Large intestine (tissue), 3 donors: ENCODE data around the gene CEP83. TPM values are rescaled to one million over a fixed set of nuclear protein-coding genes. Genes with fewer than 3 reads are reported as not detected.
"Not testable (repeated sequence)": the region's sequence is repeated elsewhere in the genome, so short reads cannot be mapped to it uniquely, and the experiment has no call there.

Experiments
- DNase-seq, 2 donors: peaks; one replicate each; pipeline versions ENCODE4 v3.0.0 to v3.0.0-alpha.2; 2013
- H3K27ac ChIP-seq: one replicate; pipeline ENCODE4 v1.5.1; 2013; ENCODE audit warnings: low read length
- H3K27me3 ChIP-seq: 2 replicates; pipeline ENCODE4 v1.6.1; 2013; ENCODE audit warnings: low read length; ENCODE audit not compliant: control insufficient read depth, insufficient read depth
- H3K36me3 ChIP-seq: 2 replicates; pipeline ENCODE4 v1.6.1; 2013; ENCODE audit warnings: low read length; ENCODE audit not compliant: control insufficient read depth, insufficient read depth
- H3K4me1 ChIP-seq: one replicate; pipeline ENCODE4 v1.6.1; 2013; ENCODE audit warnings: low read length; ENCODE audit not compliant: control insufficient read depth, insufficient read depth
- H3K4me3 ChIP-seq: one replicate; pipeline ENCODE4 v1.5.1; 2013; ENCODE audit warnings: low read length
- H3K9me3 ChIP-seq: one replicate; pipeline ENCODE4 v1.6.1; 2013; ENCODE audit warnings: mild to moderate bottlenecking, low read depth, low read length, moderate library complexity; ENCODE audit not compliant: control insufficient read depth
- WGBS: methylation state at CpG from one replicate; pipeline ENCODE4 v1.1.5; 2013; ENCODE audit warnings: low lambda C conversion rate; ENCODE audit not compliant: insufficient coverage; 5-methylcytosine and 5-hydroxymethylcytosine counted together
- polyA plus RNA-seq: library from polyadenylated mRNA; unstranded; fragments of 120-200 nt; gene quantifications from one replicate; pipeline ENCODE4 v1.2.1, GENCODE V29; 2013

CEP83 gene
- polyA plus RNA-seq, 1 donor, result 20.3 TPM

DNA sequence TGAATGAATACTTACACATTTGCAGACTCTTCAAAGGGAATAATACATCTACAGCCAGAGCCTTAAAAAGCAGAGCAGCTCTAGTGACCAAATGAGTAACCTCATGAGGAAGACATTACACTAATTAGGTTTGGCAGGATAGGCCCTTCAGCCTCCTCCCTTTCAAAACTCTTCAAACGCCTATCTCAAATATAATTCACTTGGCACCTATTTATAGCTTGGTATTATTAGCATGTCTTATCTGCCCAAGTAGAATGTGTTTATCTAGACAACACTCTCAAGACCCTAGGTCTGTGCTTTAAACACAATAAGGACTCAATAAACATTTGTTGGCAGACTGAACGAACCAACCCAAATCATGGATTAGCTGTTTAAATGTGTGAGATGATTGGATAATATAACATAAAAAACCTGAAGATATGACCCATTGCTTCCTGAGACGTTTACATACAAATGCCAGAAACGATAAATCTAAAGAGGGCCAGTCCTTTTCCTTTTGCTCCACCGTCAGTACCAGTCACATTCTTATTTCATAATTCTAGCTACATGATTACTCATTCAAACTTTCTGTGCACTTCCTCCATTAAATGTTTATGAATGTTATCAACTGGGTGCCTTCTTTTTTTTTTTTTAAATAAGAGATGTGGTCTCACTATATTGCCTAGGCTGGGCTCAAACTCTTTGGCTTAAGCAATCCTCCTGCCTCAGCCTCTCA is 123.3 kb downstream of the CEP83 start:
- Histone ChIP-seq H3K4me1 (peaks cover 14% of the 10 kb centered on the region), H3K4me3 (no peak overlapping the region), H3K27me3 (no peaks in the 10 kb centered on the region), H3K36me3 (no peaks in the 10 kb centered on the region), H3K27ac (peak overlapping the region; percentile 86), H3K9me3 (peaks cover 2% of the 10 kb centered on the region)
- WGBS, result no CpG with 5 or more reads among the region's 5 CpGs
- DNase-seq, result no peak

DNA sequence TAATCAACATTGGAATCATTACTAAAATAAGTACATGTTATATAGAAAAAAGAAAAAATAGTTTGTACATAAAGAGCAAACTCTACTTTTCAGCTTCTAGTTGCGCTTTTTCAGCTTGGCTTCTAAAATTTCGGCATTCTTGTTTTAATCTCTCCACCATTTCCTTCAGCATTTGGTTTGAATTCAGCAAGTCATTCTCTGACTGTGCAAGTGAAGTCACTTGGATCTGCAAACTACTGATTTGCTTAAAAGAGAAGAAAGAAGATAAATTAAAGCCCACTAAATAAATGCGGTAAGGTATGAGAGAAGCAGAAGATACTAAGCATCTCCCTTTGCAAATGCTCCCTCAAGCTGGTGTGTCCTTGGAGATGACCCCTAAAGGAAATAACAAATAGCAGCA is 126.3 kb downstream of the CEP83 start:
- no peak for DNase-seq
- H3K4me1 ChIP-seq, result peaks cover 6% of the 10 kb centered on the region
- peaks cover 4% of the 10 kb centered on the region for H3K36me3 ChIP-seq
- no peak overlapping the region for H3K4me3 ChIP-seq
- WGBS, result 100% methylated on average over 3 of the region's 3 CpGs
- no peak overlapping the region for H3K27ac ChIP-seq
- H3K27me3 ChIP-seq, result no peaks in the 10 kb centered on the region
- H3K9me3 ChIP-seq, result no peaks in the 10 kb centered on the region

DNA sequence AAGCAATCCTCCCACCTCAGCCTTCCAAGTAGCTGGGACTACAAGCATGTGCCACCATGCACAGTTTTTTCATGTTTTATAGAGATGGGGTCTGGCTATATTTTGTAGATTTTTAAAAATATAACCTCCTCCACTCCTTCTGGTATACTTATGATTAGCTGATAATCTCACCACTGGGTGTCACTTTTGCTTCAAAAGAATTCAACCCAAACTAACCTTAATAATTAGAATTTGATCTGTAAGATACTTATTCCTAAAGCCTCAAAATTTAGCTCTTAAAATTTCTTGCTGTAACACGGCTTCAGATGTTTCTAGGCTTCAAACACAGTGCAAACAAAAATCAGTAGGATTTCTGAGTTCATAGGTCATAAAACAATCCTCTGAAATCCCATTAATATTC is 130.3 kb downstream of the CEP83 start:
- WGBS, result no CpG with 5 or more reads among the region's 1 CpG
- no peaks in the 10 kb centered on the region for H3K9me3 ChIP-seq
- no peak overlapping the region for H3K27ac ChIP-seq
- no peaks in the 10 kb centered on the region for H3K27me3 ChIP-seq
- H3K4me1 ChIP-seq, result no peaks in the 10 kb centered on the region
- DNase-seq, result no peak
- H3K36me3 ChIP-seq, result peaks cover 7% of the 10 kb centered on the region
- H3K4me3 ChIP-seq, result no peak overlapping the region

DNA sequence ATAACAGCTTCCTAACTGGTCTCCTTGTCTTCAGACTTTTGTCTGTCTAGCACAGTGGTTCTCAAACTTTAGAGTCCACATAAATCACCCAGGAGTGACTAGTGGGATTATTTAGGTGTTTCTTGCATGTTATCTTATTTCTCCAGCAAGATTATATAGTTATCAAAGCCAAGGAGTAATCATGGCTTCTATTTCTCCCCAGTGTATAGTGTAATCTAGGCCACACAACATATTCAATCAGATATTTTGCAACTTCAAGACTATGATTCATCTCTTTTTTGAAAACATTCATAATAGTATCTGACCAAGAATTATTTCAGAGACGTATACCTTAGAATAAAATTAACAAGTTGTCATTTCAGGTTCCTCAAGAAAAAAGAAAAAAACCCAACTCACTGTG is 131.9 kb downstream of the CEP83 start:
- Histone ChIP-seq H3K27ac (no peak overlapping the region), H3K9me3 (no peaks in the 10 kb centered on the region), H3K27me3 (no peaks in the 10 kb centered on the region), H3K36me3 (peaks cover 13% of the 10 kb centered on the region), H3K4me3 (no peak overlapping the region), H3K4me1 (no peaks in the 10 kb centered on the region)
- no peak for DNase-seq
- 100% methylated on average over 1 of the region's 1 CpG for WGBS

DNA sequence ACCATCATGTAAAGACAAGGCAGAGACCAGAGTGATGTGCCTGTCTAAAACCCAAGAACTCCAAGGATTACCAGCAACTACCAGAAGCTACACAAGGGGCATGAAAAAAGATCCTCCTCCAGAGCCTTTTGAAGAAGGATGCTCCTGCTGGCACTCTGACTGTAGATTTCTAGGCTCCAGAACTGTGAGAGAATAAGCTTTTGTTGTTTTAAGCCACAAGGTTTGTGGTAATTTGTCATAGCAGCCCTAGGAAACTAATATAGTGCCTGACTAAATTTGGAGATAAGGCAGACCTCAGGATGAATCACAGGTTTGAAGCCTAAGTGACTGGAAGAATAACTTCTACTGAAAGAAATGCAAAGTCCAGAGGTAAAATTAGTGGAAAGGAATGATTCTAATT is 132.9 kb downstream of the CEP83 start:
- Histone ChIP-seq H3K9me3 (no peaks in the 10 kb centered on the region), H3K27me3 (no peaks in the 10 kb centered on the region), H3K4me1 (no peaks in the 10 kb centered on the region), H3K4me3 (no peak overlapping the region), H3K36me3 (peaks cover 24% of the 10 kb centered on the region), H3K27ac (no peak overlapping the region)
- no peak for DNase-seq

DNA sequence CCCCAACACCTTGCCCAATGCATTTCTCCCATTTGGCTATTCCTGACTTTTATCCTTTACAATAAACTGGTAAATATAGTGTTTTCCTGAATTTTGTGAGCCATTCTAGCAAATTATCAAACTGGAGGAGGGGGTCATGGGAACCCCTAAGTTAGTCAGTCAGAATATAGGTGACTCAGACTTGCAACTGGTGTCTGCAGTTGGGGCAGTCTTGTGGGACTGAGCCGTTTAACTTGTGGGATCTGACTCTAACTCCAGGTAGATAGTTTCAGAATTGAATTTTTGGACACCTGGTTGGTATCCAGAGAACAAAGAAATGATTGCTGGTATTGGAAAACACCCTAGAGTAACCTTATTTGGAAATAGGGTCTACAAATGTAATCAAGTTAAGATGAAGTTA is 133.4 kb downstream of the CEP83 start:
- Histone ChIP-seq H3K36me3 (peaks cover 29% of the 10 kb centered on the region), H3K9me3 (peaks cover 4% of the 10 kb centered on the region), H3K4me3 (no peak overlapping the region), H3K27ac (no peak overlapping the region), H3K27me3 (no peaks in the 10 kb centered on the region), H3K4me1 (no peaks in the 10 kb centered on the region)
- DNase-seq, result no peak
- no CpG with 5 or more reads among the region's 1 CpG for WGBS

DNA sequence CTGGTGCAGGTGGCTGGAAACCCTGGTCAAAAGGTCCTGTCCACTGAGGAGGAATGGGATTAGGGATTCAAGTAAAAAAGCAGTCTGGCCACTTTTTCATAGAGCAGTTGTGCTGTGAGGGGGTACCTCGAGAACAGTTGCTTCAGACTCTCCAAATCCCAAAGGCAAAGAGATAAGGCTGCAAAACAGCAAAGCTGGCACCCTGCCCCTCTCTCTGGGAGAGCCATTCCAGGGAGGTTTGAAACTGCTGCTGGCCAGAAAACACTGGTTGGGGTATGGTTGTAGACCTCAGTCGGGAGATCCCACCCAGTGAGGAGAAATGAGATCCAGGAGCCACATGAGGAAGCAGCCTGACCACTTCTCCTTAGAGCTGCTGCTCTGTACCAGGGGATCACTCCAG is 137.3 kb downstream of the CEP83 start:
- Histone ChIP-seq H3K4me1 (no peaks in the 10 kb centered on the region), H3K27ac (no peak overlapping the region), H3K9me3 (peaks cover 17% of the 10 kb centered on the region), H3K36me3 (peaks cover 26% of the 10 kb centered on the region), H3K4me3 (no peak overlapping the region), H3K27me3 (no peaks in the 10 kb centered on the region)
- no peak for DNase-seq
- WGBS, result no CpG with 5 or more reads among the region's 2 CpGs

DNA sequence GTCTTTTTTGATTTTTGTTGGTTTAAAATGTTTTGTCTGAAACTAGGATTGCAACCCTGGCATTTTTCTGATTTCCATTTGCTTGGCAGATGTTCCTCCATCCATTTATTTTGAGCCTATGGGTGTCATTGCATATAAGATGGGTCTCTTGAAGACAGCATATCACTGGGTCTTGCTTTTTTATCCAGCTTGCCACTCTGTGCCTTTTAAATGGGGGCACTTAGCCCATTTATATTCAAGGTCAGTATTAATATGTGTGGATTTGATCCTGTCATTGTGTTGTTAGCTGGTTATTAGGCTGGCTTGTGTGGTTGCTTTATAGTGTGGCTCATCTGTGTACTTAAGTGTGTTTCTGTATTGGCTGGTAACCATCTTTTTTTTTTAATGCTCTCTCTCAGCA is 139.6 kb downstream of the CEP83 start:
- DNase-seq, result no peak
- no peak overlapping the region for H3K4me3 ChIP-seq
- no peaks in the 10 kb centered on the region for H3K27me3 ChIP-seq
- H3K27ac ChIP-seq, result no peak overlapping the region
- peaks cover 17% of the 10 kb centered on the region for H3K9me3 ChIP-seq
- peaks cover 26% of the 10 kb centered on the region for H3K36me3 ChIP-seq
- no peaks in the 10 kb centered on the region for H3K4me1 ChIP-seq

DNA sequence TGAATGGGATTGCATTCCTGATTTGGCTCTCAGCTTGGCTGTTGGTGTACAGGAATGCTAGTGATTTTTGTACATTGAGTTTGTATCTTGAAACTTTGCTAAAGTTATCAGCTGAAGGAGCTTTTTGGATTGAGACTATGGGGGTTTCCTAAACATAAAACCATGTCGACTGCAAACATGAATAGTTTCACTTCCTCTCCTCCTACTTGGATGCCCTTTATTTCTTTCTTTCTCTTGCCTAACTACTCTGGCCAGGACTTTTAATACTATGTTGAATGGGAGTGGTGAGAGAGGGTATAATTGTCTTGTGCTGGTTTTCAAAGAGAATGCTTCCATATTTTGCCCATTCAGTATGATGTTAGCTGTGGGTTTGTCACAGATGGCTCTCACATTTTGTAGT is 141.5 kb downstream of the CEP83 start:
- Histone ChIP-seq H3K27me3 (no peaks in the 10 kb centered on the region), H3K4me3 (no peak overlapping the region), H3K27ac (no peak overlapping the region), H3K36me3 (peaks cover 21% of the 10 kb centered on the region), H3K4me1 (peaks cover 1% of the 10 kb centered on the region), H3K9me3 (peaks cover 22% of the 10 kb centered on the region)
- no peak for DNase-seq
- WGBS, result 100% methylated on average over 1 of the region's 1 CpG

DNA sequence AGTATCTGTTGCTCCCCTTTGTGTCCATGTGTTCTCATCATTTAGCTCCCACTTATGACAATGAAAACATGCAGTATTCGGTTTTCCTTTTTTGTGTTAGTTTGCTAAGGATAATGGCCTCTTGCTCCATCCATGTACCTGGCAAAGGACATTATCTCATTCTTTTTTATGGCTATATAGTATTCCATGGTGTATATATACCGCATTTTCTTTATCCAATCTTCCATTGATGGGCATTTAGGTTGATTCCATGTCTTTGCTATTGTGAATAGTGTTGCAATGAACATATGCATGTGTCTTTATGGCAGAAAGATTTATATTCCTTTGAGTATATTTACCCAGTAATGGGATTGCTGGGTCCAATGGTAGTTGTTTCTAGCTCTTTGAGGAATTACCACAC is 143.1 kb downstream of the CEP83 start:
- not testable (repeated sequence) for H3K4me1 ChIP-seq, DNase-seq, H3K27ac ChIP-seq, H3K27me3 ChIP-seq, H3K4me3 ChIP-seq, H3K36me3 ChIP-seq
- WGBS, result 100% methylated on average over 1 of the region's 2 CpGs
- H3K9me3 ChIP-seq, result peaks cover 22% of the 10 kb centered on the region

DNA sequence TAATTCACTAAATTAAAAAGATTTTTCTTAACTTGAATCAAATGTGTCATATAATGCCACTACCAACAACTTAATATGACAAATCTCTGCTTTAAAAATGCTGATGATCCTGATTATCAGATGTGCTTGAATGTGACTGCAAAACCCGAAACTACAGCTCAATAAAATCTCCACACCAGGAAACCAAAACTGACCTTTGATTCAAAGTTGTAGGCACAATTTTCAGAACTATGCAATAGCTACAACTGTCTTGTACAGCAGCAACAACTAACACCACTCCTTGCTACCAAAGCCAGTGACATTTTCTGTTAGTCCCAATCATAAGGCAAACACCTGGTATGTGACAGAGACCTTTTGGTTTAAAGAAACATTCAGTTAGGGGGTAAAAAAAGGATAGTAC is 147.3 kb downstream of the CEP83 start:
- WGBS, result no CpG with 5 or more reads among the region's 1 CpG
- Histone ChIP-seq H3K27me3 (no peaks in the 10 kb centered on the region), H3K4me3 (no peak overlapping the region), H3K27ac (peak overlapping the region; percentile 70), H3K9me3 (peaks cover 5% of the 10 kb centered on the region), H3K4me1 (peaks cover 10% of the 10 kb centered on the region), H3K36me3 (peaks cover 9% of the 10 kb centered on the region)
- peak; percentile 61 to 88 for DNase-seq
